Subcutaneous abdominal adipose tissue (tissue), 5 donors: ENCODE results near the gene TNFSF15.
A peak's percentile ranks its signal among the peaks of the same experiment; 100 is the strongest.

Experiments used
- H3K27ac ChIP-seq: one replicate; pipeline ENCODE4 v1.7.0; 2013; ENCODE audit warnings: low read depth, mild to moderate bottlenecking, inconsistent platforms, low read length, moderate library complexity
- H3K27me3 ChIP-seq, 5 donors: one replicate each; pipeline ENCODE4 v1.7.0; 2013; ENCODE audit warnings: low read length in 5 of 5, inconsistent platforms in 1 of 5; ENCODE audit not compliant: control insufficient read depth in 5 of 5, insufficient read depth in 4 of 5
- H3K36me3 ChIP-seq, 5 donors: one replicate each; pipeline ENCODE4 v1.7.0; 2013; ENCODE audit warnings: low read length in 5 of 5; ENCODE audit not compliant: control insufficient read depth in 5 of 5, insufficient read depth in 5 of 5
- H3K4me1 ChIP-seq, 5 donors: one replicate each; pipeline ENCODE4 v1.7.0; 2013; ENCODE audit warnings: low read length in 5 of 5, mild to moderate bottlenecking in 3 of 5, moderate library complexity in 1 of 5; ENCODE audit not compliant: control insufficient read depth in 5 of 5, insufficient read depth in 5 of 5
- H3K4me3 ChIP-seq, 5 donors: one replicate each; pipeline ENCODE4 v1.7.0; 2013; ENCODE audit warnings: low read length in 5 of 5, low read depth in 1 of 5
- H3K9ac ChIP-seq, 5 donors: one replicate each; pipeline ENCODE4 v1.7.0; 2013; ENCODE audit warnings: low read length in 5 of 5, mild to moderate bottlenecking in 4 of 5, moderate library complexity in 3 of 5
- H3K9me3 ChIP-seq, 5 donors: one replicate each; pipeline ENCODE4 v1.7.0; 2013; ENCODE audit warnings: low read length in 5 of 5; ENCODE audit not compliant: control insufficient read depth in 5 of 5
- donor health status: healthy.
- donor health status: healthy.
- donor health status: healthy.
- donor health status: healthy.
- donor health status: healthy.

Gene TNFSF15

GRCh38 chr9:114805670-114806525 lies at the start of gene TNFSF15:
Gene TNFSF15 (minus strand): TSS chr9:114806039. CDS start chr9:114806012, 27 bp downstream.
- peaks cover 3 to 32% (median 18%) of the 10 kb centered on the region in 5 donors for H3K4me1 ChIP-seq
- H3K36me3 ChIP-seq = no peaks in the 10 kb centered on the region
- peak within 1 kb of the TSS in 2 of 5 donors; percentile 16 to 52 for H3K9ac ChIP-seq
- H3K27me3 ChIP-seq = no peaks in the 10 kb centered on the region
- no peak within 1 kb of the TSS for H3K27ac ChIP-seq
- H3K9me3 ChIP-seq = no peaks in the 10 kb centered on the region
- H3K4me3 ChIP-seq = peak within 1 kb of the TSS in 4 of 5 donors; percentile 23 to 57 (median 46)

GRCh38 chr9:114855488-114855887 lies 49.6 kb upstream of the TNFSF15 start:
- no peak overlapping the region for H3K4me3 ChIP-seq
- peaks cover 0 to 50% (median 32%) of the 10 kb centered on the region in 5 donors for H3K4me1 ChIP-seq
- H3K27ac ChIP-seq = peak overlapping the region; percentile 95
- peak overlapping the region in 2 of 5 donors; percentile 14 to 28 for H3K9ac ChIP-seq
- no peaks in the 10 kb centered on the region for H3K36me3 ChIP-seq
- no peaks in the 10 kb centered on the region for H3K9me3 ChIP-seq
- H3K27me3 ChIP-seq = no peaks in the 10 kb centered on the region

GRCh38 chr9:114854736-114855355 lies 49.0 kb upstream of the TNFSF15 start:
- peaks cover 0 to 46% (median 29%) of the 10 kb centered on the region in 5 donors for H3K4me1 ChIP-seq
- no peaks in the 10 kb centered on the region for H3K27me3 ChIP-seq
- H3K4me3 ChIP-seq = no peak overlapping the region
- no peaks in the 10 kb centered on the region for H3K9me3 ChIP-seq
- H3K9ac ChIP-seq = peak overlapping the region in 2 of 5 donors; percentile 14 to 28
- H3K27ac ChIP-seq = peak overlapping the region; percentile 95
- no peaks in the 10 kb centered on the region for H3K36me3 ChIP-seq

- Histone ChIP-seq H3K9me3 (no peaks in the 10 kb centered on the region), H3K4me1 (peaks cover 0 to 51% (median 28%) of the 10 kb centered on the region in 5 donors), H3K4me3 (no peak overlapping the region), H3K9ac (no peak overlapping the region), H3K27me3 (no peaks in the 10 kb centered on the region), H3K27ac (peak overlapping the region; percentile 70), H3K36me3 (no peaks in the 10 kb centered on the region)
Measured at GRCh38 chr9:114853071-114853855, 47.4 kb upstream of the TNFSF15 start.

GRCh38 chr9:114852050-114852594 lies 46.3 kb upstream of the TNFSF15 start:
- Histone ChIP-seq H3K27me3 (no peaks in the 10 kb centered on the region), H3K36me3 (no peaks in the 10 kb centered on the region), H3K4me1 (peaks cover 0 to 47% (median 26%) of the 10 kb centered on the region in 5 donors), H3K4me3 (no peak overlapping the region), H3K27ac (peak overlapping the region; percentile 70), H3K9me3 (no peaks in the 10 kb centered on the region), H3K9ac (no peak overlapping the region)

- H3K4me3 ChIP-seq = no peak overlapping the region
- H3K27ac ChIP-seq = peak overlapping the region; percentile 70
- H3K9ac ChIP-seq = no peak overlapping the region
- H3K9me3 ChIP-seq = no peaks in the 10 kb centered on the region
- no peaks in the 10 kb centered on the region for H3K36me3 ChIP-seq
- H3K27me3 ChIP-seq = no peaks in the 10 kb centered on the region
- peaks cover 0 to 39% (median 18%) of the 10 kb centered on the region in 5 donors for H3K4me1 ChIP-seq
Measured at GRCh38 chr9:114851306-114851705, 45.5 kb upstream of the TNFSF15 start.

GRCh38 chr9:114850871-114851270 lies 45.0 kb upstream of the TNFSF15 start:
- Histone ChIP-seq H3K27ac (no peak overlapping the region), H3K4me3 (no peak overlapping the region), H3K36me3 (no peaks in the 10 kb centered on the region), H3K4me1 (peaks cover 0 to 37% (median 17%) of the 10 kb centered on the region in 5 donors), H3K9me3 (no peaks in the 10 kb centered on the region), H3K27me3 (no peaks in the 10 kb centered on the region), H3K9ac (no peak overlapping the region)

GRCh38 chr9:114849450-114849849 lies 43.6 kb upstream of the TNFSF15 start:
- peaks cover 0 to 26% (median 17%) of the 10 kb centered on the region in 5 donors for H3K4me1 ChIP-seq
- peak overlapping the region; percentile 60 for H3K27ac ChIP-seq
- H3K9ac ChIP-seq = no peak overlapping the region
- no peaks in the 10 kb centered on the region for H3K36me3 ChIP-seq
- no peaks in the 10 kb centered on the region for H3K9me3 ChIP-seq
- no peak overlapping the region for H3K4me3 ChIP-seq
- no peaks in the 10 kb centered on the region for H3K27me3 ChIP-seq

- H3K27me3 ChIP-seq = no peaks in the 10 kb centered on the region
- H3K4me3 ChIP-seq = no peak overlapping the region
- no peaks in the 10 kb centered on the region for H3K36me3 ChIP-seq
- no peak overlapping the region for H3K27ac ChIP-seq
- H3K9me3 ChIP-seq = no peaks in the 10 kb centered on the region
- peaks cover 0 to 24% (median 14%) of the 10 kb centered on the region in 5 donors for H3K4me1 ChIP-seq
- no peak overlapping the region for H3K9ac ChIP-seq
Measured at GRCh38 chr9:114847492-114848417, 41.9 kb upstream of the TNFSF15 start.
